Measurements from ENCODE around the gene TMEM192. TPM values are rescaled to one million over a fixed set of nuclear protein-coding genes. Genes with fewer than 3 reads are reported as not detected.

TMEM192 gene
- total and polyA plus RNA-seq, 11 donors = 6.5 to 21.1 (median 17.7) TPM

- TF ChIP-seq CTCF (IDR thresholded peaks at IDR 0.05) (no peak), POLR2A (IDR thresholded peaks at IDR 0.05) (no peak)
- H3K4me3 ChIP-seq = no peak overlapping the region
- peaks cover 0 to 18% (median 0%) of the 10 kb centered on the region in 12 donors for H3K4me1 ChIP-seq
- H3K27me3 ChIP-seq = no peaks in the 10 kb centered on the region
- no peaks in the 10 kb centered on the region for H3K36me3 ChIP-seq
- H3K27ac ChIP-seq = no peak overlapping the region
- intact Hi-C loops (cut with DNase I) = loop anchor here in 2 of 10 donors (5.0 to 10.0 kb wide), 2 partner anchors 208 to 210 kb away; no protein-coding TSS in a partner anchor
- DNase-seq (no peak), ATAC-seq (no peak)
- H3K9me3 ChIP-seq = peaks cover 0 to 8% (median 0%) of the 10 kb centered on the region in 12 donors
These were observed 24.5 kb upstream of the TMEM192 start for GRCh38 chr4:165137205-165137604.

- no peak overlapping the region for H3K4me3 ChIP-seq
- WGBS, 4 donors = 87 to 88% (median 88%) methylated on average over 4 of the region's 4 CpGs
- no peak for ATAC-seq
- H3K9me3 ChIP-seq = peaks cover 0 to 8% (median 0%) of the 10 kb centered on the region in 12 donors
- H3K36me3 ChIP-seq = no peaks in the 10 kb centered on the region
- H3K27ac ChIP-seq = no peak overlapping the region
- no peak for DNase-seq
- H3K27me3 ChIP-seq = no peaks in the 10 kb centered on the region
- TF ChIP-seq CTCF (IDR thresholded peaks at IDR 0.05) (no peak), POLR2A (IDR thresholded peaks at IDR 0.05) (no peak)
- H3K4me1 ChIP-seq = peaks cover 0 to 19% (median 0%) of the 10 kb centered on the region in 12 donors
- intact Hi-C loops (cut with DNase I) = loop anchor here in 2 of 10 donors (5.0 to 10.0 kb wide), 2 partner anchors 208 to 211 kb away; no protein-coding TSS in a partner anchor
These were observed 23.9 kb upstream of the TMEM192 start for GRCh38 chr4:165136529-165136928.

- DNase-seq (no peak), ATAC-seq (peak in 1 of 4 donors; percentile 73)
- intact Hi-C loops (cut with DNase I) = loop anchor here in 7 of 10 donors (2.0 to 10.0 kb wide), 6 partner anchors 194 to 332 kb away; partner anchors contain the start of gene MSMO1 (in 1 of the 7)
- peaks cover 0 to 19% (median 0%) of the 10 kb centered on the region in 12 donors for H3K4me1 ChIP-seq
- H3K27ac ChIP-seq = no peak overlapping the region
- H3K4me3 ChIP-seq = no peak overlapping the region
- TF ChIP-seq POLR2A (IDR thresholded peaks at IDR 0.05) (no peak), CTCF (IDR thresholded peaks at IDR 0.05) (no peak)
- 36 to 51% (median 47%) methylated on average over 2 of the region's 2 CpGs for WGBS, 4 donors
- H3K9me3 ChIP-seq = peaks cover 0 to 5% (median 0%) of the 10 kb centered on the region in 12 donors
- no peaks in the 10 kb centered on the region for H3K36me3 ChIP-seq
- peaks cover 0 to 5% (median 0%) of the 10 kb centered on the region in 9 donors for H3K27me3 ChIP-seq
These were observed 20.5 kb upstream of the TMEM192 start for GRCh38 chr4:165133150-165133549.

GRCh38 chr4:165131247-165131832 lies 18.7 kb upstream of the TMEM192 start:
- DNase-seq (peak in 2 of 5 donors; percentile 35 to 45), ATAC-seq (peak in 3 of 4 donors; percentile 64 to 80 (median 65))
- Histone ChIP-seq H3K36me3 (no peaks in the 10 kb centered on the region), H3K4me3 (no peak overlapping the region), H3K9me3 (no peaks in the 10 kb centered on the region), H3K27ac (no peak overlapping the region), H3K4me1 (peaks cover 0 to 19% (median 0%) of the 10 kb centered on the region in 12 donors), H3K27me3 (peaks cover 0 to 5% (median 0%) of the 10 kb centered on the region in 9 donors)
- 13 to 22% (median 14%) methylated on average over 9 of the region's 9 CpGs for WGBS, 4 donors
- intact Hi-C loops (cut with DNase I) = loop anchor here in 9 of 10 donors (1.0 to 10.0 kb wide), 8 partner anchors 196 to 333 kb away; partner anchors contain the start of gene MSMO1 (in 1 of the 9)
- peak; percentile 78 to 94 (median 82) for TF ChIP-seq CTCF (IDR thresholded peaks at IDR 0.05)
- no peak for TF ChIP-seq POLR2A (IDR thresholded peaks at IDR 0.05)
